ENCODE results near the gene SOSTDC1.

GRCh38 chr7:16514271-16514670 lies 48.7 kb upstream of the SOSTDC1 start:
- TF ChIP-seq, protein P1, sequence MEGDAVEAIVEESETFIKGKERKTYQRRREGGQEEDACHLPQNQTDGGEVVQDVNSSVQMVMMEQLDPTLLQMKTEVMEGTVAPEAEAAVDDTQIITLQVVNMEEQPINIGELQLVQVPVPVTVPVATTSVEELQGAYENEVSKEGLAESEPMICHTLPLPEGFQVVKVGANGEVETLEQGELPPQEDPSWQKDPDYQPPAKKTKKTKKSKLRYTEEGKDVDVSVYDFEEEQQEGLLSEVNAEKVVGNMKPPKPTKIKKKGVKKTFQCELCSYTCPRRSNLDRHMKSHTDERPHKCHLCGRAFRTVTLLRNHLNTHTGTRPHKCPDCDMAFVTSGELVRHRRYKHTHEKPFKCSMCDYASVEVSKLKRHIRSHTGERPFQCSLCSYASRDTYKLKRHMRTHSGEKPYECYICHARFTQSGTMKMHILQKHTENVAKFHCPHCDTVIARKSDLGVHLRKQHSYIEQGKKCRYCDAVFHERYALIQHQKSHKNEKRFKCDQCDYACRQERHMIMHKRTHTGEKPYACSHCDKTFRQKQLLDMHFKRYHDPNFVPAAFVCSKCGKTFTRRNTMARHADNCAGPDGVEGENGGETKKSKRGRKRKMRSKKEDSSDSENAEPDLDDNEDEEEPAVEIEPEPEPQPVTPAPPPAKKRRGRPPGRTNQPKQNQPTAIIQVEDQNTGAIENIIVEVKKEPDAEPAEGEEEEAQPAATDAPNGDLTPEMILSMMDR (conservative IDR thresholded peaks at IDR 0.05; ENCODE audit: low read length), result no peak
- no peak for TF ChIP-seq EZH2phosphoT487 (IDR thresholded peaks at IDR 0.05; ENCODE audit: borderline replicate concordance, low read depth, low read length)
